Gastrocnemius medialis (tissue), 4 donors: ENCODE results near the gene NCAPD3.

Source experiments
- CTCF ChIP-seq, 5 experiments: fragments of 450-650 bp in 3 of 5; fragments of 200-600 bp in 2 of 5; sonication (generic) in 2 of 5; IDR thresholded peaks in 4 of 5; conservative IDR thresholded peaks in 1 of 5; 1 replicate in 4 of 5; 2 replicates in 1 of 5; pipeline ENCODE4 v1.5.1; 2016 to 2019; ENCODE audit warnings: antibody characterized with exemption in 5 of 5, mild to moderate bottlenecking in 3 of 5, moderate library complexity in 3 of 5
- POLR2A ChIP-seq, 2 donors: fragments of 450-650 bp; IDR thresholded peaks; one replicate each; pipeline ENCODE4 v1.6.1; 2017; ENCODE audit warnings: antibody characterized with exemption in 2 of 2, mild to moderate bottlenecking in 2 of 2, moderate library complexity in 2 of 2

- no peak for TF ChIP-seq CTCF (IDR thresholded peaks at IDR 0.05 in 4 of 5, conservative IDR thresholded peaks at IDR 0.05 in 1 of 5)
- TF ChIP-seq POLR2A (IDR thresholded peaks at IDR 0.05), result peak in 1 of 2 donors; percentile 12
These were observed 103.5 kb downstream of the NCAPD3 start for GRCh38 chr11:134120143-134120850.
